PC-9 (cell line): ENCODE measurements around the gene ZRANB1. TPM values are rescaled to one million over a fixed set of nuclear protein-coding genes. Genes with fewer than 3 reads are reported as not detected.

Experiments used
- BruUV-seq: library from RNA; stranded (reverse); fragments of 400-500 nt; replicated peaks from 2 replicates; lab custom pipeline; 2021; lab: Mats Ljungman, UMichigan
- CTCF ChIA-PET: fragments of 300-600 bp; sonication (Branson Sonifier 250); formaldehyde crosslinking; loops from one replicate; lab custom pipeline; 2022; ENCODE audit warnings: antibody characterized with exemption; lab: Charles Lee
- POLR2A ChIA-PET: fragments of 300-600 bp; sonication (Branson Sonifier 250); formaldehyde crosslinking; loops from one replicate; lab custom pipeline; 2022; ENCODE audit warnings: antibody characterized with exemption; ENCODE audit not compliant: unreplicated experiment; lab: Charles Lee
- DNase-seq, 2 experiments: peaks; one replicate each; pipeline versions ENCODE4 v3.0.0 to v3.0.0-alpha.2; 2015 to 2022; ENCODE audit warnings: mixed read lengths in 1 of 2
- H2AFZ ChIP-seq: fragments of 200-600 bp; sonication (generic); 2 replicates; pipeline ENCODE4 v1.8.1; 2017; ENCODE audit warnings: antibody characterized with exemption
- H3F3A ChIP-seq: fragments of 200-600 bp; sonication (generic); 2 replicates; pipeline ENCODE4 v1.8.1; 2017; ENCODE audit warnings: antibody characterized with exemption, mild to moderate bottlenecking, low read depth; ENCODE audit not compliant: insufficient read depth
- H3K27ac ChIP-seq: fragments of 200-600 bp; sonication (generic); 2 replicates; pipeline ENCODE4 v1.6.1; 2016; ENCODE audit warnings: mixed run types
- H3K27me3 ChIP-seq: fragments of 200-600 bp; sonication (generic); 2 replicates; pipeline ENCODE4 v1.6.1; 2016; ENCODE audit warnings: low read depth, mixed run types; ENCODE audit not compliant: insufficient read depth
- H3K36me3 ChIP-seq: fragments of 200-600 bp; sonication (generic); 2 replicates; pipeline ENCODE4 v1.6.1; 2016; ENCODE audit warnings: low read depth, mixed run types
- H3K4me1 ChIP-seq: fragments of 200-600 bp; sonication (generic); replicated peaks from 2 replicates; pipeline ENCODE4 v1.6.1; 2016; ENCODE audit warnings: mixed run types; ENCODE audit not compliant: insufficient read depth
- H3K4me2 ChIP-seq: fragments of 200-600 bp; sonication (generic); 2 replicates; pipeline ENCODE4 v1.6.1; 2017; ENCODE audit warnings: mixed run types
- H3K4me3 ChIP-seq: fragments of 200-600 bp; sonication (generic); 2 replicates; pipeline ENCODE4 v1.6.1; 2016; ENCODE audit warnings: mixed run types
- H3K79me2 ChIP-seq: fragments of 200-600 bp; sonication (generic); 2 replicates; pipeline ENCODE4 v1.6.1; 2017; ENCODE audit warnings: low read depth, mixed run types
- H3K9me2 ChIP-seq: fragments of 200-600 bp; sonication (generic); 2 replicates; pipeline ENCODE4 v1.8.1; 2017; ENCODE audit warnings: mild to moderate bottlenecking; ENCODE audit not compliant: insufficient read depth
- H3K9me3 ChIP-seq: fragments of 200-600 bp; sonication (generic); 2 replicates; pipeline ENCODE4 v1.8.1; 2016; ENCODE audit warnings: low read depth; ENCODE audit not compliant: insufficient read depth
- H4K20me1 ChIP-seq: fragments of 200-600 bp; sonication (generic); 2 replicates; pipeline ENCODE4 v1.8.1; 2017; ENCODE audit not compliant: insufficient read depth
- CTCF ChIP-seq: fragments of 200-600 bp; sonication (generic); conservative IDR thresholded peaks from 2 replicates; pipeline ENCODE4 v1.6.1; 2017; ENCODE audit warnings: mixed run types, antibody characterized with exemption, mild to moderate bottlenecking, moderate library complexity
- EZH2 ChIP-seq: fragments of 200-600 bp; sonication (generic); IDR thresholded peaks from 2 replicates; pipeline ENCODE4 v1.8.0; 2017; ENCODE audit warnings: antibody characterized with exemption, low read depth
- intact Hi-C: fragments of 100-400 bp; cut with micrococcal nuclease; formaldehyde crosslinking; loops from one replicate; pipeline ENCODE4 v1.10.0; 2022; ENCODE audit not compliant: unreplicated experiment
- total RNA-seq: library from RNA; stranded (reverse); gene quantifications from 2 replicates; pipeline ENCODE4 v1.2.3, GENCODE V29; 2021

The ZRANB1 gene
- total RNA-seq, 1 experiment from 2014 or later = 10.9 TPM

- Histone ChIP-seq H2AFZ (no peak overlapping the region), H3K9me3 (no peaks in the 10 kb centered on the region), H3K4me2 (no peak overlapping the region), H3K4me1 (no peaks in the 10 kb centered on the region), H3K79me2 (peaks cover 87% of the 10 kb centered on the region), H3K9me2 (no peaks in the 10 kb centered on the region), H3K4me3 (no peak overlapping the region), H3K36me3 (no peaks in the 10 kb centered on the region; the same call in 1 of the 2 replicates), H4K20me1 (peaks cover 26% of the 10 kb centered on the region), H3F3A (no peaks in the 10 kb centered on the region), H3K27ac (no peak overlapping the region), H3K27me3 (no peaks in the 10 kb centered on the region)
- intact Hi-C loops = no loop called here
- no peak for DNase-seq
- ChIA-PET POLR2A (no interaction called here), CTCF (no interaction called here)
- BruUV-seq = no TSS peak
- no peak for TF ChIP-seq CTCF
- no peak for TF ChIP-seq EZH2
Observed at GRCh38 chr10:124942317-124943169, 620 bp downstream of the ZRANB1 start.

- DNase-seq = no peak
- BruUV-seq = no TSS peak
- CTCF ChIA-PET = no interaction called here
- H3K79me2 ChIP-seq = peaks cover 87% of the 10 kb centered on the region
- POLR2A ChIA-PET = no interaction called here
- no peaks in the 10 kb centered on the region for H3K9me3 ChIP-seq
- peaks cover 26% of the 10 kb centered on the region for H4K20me1 ChIP-seq
- H3K36me3 ChIP-seq = no peaks in the 10 kb centered on the region; the same call in 1 of the 2 replicates
- no peak overlapping the region for H3K27ac ChIP-seq
- intact Hi-C loops = no loop called here
- H3K9me2 ChIP-seq = no peaks in the 10 kb centered on the region
- H3K27me3 ChIP-seq = no peaks in the 10 kb centered on the region
- TF ChIP-seq EZH2 (no peak), CTCF (no peak)
- H3F3A ChIP-seq = no peaks in the 10 kb centered on the region
- H2AFZ ChIP-seq = no peak overlapping the region
- no peaks in the 10 kb centered on the region for H3K4me1 ChIP-seq
- H3K4me2 ChIP-seq = no peak overlapping the region
- H3K4me3 ChIP-seq = no peak overlapping the region
Observed at GRCh38 chr10:124943301-124944092, 1.6 kb downstream of the ZRANB1 start.

GRCh38 chr10:124944982-124945381, 3.1 kb downstream of the ZRANB1 start:
- no peaks in the 10 kb centered on the region for H3K9me3 ChIP-seq
- no peak overlapping the region for H3K4me2 ChIP-seq
- no peaks in the 10 kb centered on the region for H3K4me1 ChIP-seq
- no peaks in the 10 kb centered on the region for H3K27me3 ChIP-seq
- ChIA-PET CTCF (no interaction called here), POLR2A (no interaction called here)
- H3K4me3 ChIP-seq = no peak overlapping the region
- DNase-seq = no peak
- intact Hi-C loops = no loop called here
- H2AFZ ChIP-seq = no peak overlapping the region
- TF ChIP-seq EZH2 = no peak
- TF ChIP-seq CTCF = no peak
- no peaks in the 10 kb centered on the region for H3F3A ChIP-seq
- peaks cover 20% of the 10 kb centered on the region; the same call in 1 of the 2 replicates for H4K20me1 ChIP-seq
- no peaks in the 10 kb centered on the region; the same call in 1 of the 2 replicates for H3K36me3 ChIP-seq
- no TSS peak for BruUV-seq
- no peaks in the 10 kb centered on the region for H3K9me2 ChIP-seq
- H3K79me2 ChIP-seq = peaks cover 86% of the 10 kb centered on the region
- no peak overlapping the region for H3K27ac ChIP-seq
